Retinal pigment epithelial cell (primary cell): ENCODE results near the gene CIC.

Source experiments
- DNase-seq: peaks from one replicate; pipeline ENCODE4 v3.0.0-alpha.2; 2010; ENCODE audit warnings: low read depth
- H3K4me3 ChIP-seq: 2 replicates; pipeline ENCODE4 v1.5.1; 2011; ENCODE audit warnings: mild to moderate bottlenecking, low read length, control low read depth, moderate library complexity
- TF ChIP-seq, protein P1 (sequence below): conservative IDR thresholded peaks from 2 replicates; pipeline ENCODE4 v1.5.1; 2011; ENCODE audit warnings: low read depth, low read length, control low read depth, inconsistent platforms

The CIC gene

DNA sequence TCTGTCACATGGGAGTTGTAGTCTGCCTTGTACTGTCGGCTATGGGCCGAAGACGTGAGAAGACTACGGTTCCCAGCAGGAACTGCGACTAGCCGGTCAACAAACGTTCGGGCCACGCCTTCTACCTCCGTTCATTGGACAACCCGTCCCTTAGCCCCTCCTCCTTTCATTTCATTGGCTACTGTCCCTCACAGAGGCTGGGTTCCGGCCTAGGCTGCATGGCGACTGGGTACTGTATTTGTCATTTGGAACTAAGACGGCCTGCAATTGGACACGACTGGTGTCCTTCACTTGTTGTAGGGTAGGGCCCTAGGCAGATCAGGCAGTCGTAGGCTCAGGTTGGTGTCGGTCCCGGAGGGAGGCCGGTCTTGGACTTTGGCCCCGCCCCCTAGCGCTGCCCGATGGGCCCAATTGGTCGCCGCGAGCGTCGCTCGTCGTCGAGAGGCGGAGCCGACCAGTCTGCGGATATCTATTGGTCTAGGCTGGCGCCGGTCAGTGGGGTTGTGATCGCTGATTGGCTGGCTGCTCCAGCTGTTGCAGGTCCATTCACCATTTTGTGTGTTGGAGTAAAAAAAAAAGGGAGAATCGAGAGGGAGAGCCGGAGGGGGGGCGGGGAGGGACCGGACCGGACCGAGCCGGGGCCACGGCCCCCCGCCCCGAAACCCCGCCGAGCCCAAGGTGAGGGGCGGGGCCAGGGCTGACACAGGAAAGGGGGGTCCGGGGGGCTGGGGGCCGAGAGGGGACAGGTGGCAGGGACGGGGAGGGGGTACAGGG is at the start of gene CIC:
Gene CIC, plus strand, starts transcription at position 549 of the 774 bp plus-strand sequence. CDS start 2,532 bp downstream, outside the sequence.
- H3K4me3 ChIP-seq: peak within 1 kb of the TSS; percentile 77
- TF ChIP-seq, protein P1, sequence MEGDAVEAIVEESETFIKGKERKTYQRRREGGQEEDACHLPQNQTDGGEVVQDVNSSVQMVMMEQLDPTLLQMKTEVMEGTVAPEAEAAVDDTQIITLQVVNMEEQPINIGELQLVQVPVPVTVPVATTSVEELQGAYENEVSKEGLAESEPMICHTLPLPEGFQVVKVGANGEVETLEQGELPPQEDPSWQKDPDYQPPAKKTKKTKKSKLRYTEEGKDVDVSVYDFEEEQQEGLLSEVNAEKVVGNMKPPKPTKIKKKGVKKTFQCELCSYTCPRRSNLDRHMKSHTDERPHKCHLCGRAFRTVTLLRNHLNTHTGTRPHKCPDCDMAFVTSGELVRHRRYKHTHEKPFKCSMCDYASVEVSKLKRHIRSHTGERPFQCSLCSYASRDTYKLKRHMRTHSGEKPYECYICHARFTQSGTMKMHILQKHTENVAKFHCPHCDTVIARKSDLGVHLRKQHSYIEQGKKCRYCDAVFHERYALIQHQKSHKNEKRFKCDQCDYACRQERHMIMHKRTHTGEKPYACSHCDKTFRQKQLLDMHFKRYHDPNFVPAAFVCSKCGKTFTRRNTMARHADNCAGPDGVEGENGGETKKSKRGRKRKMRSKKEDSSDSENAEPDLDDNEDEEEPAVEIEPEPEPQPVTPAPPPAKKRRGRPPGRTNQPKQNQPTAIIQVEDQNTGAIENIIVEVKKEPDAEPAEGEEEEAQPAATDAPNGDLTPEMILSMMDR: no peak
- DNase-seq: peak; percentile 100

DNA sequence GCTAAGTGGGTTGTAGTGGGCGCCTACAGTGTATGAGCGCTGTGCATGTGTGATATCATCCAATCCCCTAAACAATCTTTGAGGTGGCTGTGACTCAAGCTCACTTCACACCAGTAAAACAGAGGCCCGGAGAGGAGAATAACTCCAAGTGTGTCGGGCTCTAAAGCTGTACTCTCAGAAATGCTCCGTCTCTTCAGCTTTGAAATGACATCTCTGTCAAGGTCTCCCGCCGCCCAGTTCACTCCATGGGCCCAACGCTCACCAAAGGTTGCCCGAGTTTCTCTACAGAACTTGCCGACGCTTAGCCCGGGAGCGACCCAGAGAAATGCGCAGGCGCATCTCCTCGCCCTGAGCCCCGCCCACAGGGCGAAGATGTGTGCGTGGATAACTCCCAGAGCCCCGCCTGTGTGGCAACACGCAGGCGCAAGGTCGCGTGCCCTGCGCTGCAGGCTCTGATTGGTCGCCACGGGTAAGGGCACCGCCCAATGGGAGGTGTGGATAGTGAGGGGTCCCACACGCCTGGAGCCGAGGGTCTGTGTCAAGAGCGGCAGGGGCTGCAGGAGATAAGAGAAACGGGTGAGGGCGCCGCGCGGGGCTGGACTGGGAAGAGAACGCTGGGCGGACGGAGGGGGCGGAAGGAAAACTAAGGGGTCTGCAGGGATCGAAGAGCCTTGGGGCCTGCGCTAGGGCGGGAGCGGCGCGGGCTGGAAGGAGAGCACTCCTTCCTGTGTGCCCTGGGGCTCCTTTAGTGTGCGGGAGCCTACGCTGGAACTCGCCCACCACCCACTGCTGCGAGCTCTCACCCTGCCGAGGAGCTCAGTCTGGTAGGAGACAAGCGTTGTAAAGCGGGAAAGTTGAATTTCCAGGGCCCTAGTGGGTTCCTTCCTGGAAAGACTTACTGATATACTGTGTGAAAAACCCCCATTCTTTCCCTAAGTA is 49.0 kb upstream of the CIC start, which contains the start of gene ZNF526:
Gene ZNF526, plus strand, starts transcription at position 501 of the 939 bp plus-strand sequence. CDS start 4,092 bp downstream, outside the sequence.
- TF ChIP-seq, protein P1: no peak
- DNase-seq: peak; percentile 91
- H3K4me3 ChIP-seq: peak within 1 kb of the TSS; percentile 93

DNA sequence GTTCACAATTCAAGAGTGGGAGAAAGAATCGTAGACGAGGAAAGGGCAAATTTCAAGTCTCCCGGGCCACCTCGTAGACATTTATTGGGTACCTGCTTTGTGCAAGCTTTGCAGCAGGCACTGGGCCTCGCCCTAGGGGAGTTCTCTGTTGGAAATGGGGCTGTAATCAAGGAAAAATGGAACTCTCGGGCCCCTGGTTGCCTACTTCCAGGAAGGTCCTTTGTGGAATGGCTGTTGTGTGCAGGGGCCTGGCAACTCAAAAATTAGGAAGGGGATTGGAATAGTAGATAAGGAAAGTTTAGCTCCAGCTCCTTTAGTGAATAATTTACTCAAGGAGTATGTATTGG is 48.3 kb upstream of the CIC start:
- DNase-seq: no peak
- H3K4me3 ChIP-seq: peak overlapping the region; percentile 93
- TF ChIP-seq, protein P1: no peak

DNA sequence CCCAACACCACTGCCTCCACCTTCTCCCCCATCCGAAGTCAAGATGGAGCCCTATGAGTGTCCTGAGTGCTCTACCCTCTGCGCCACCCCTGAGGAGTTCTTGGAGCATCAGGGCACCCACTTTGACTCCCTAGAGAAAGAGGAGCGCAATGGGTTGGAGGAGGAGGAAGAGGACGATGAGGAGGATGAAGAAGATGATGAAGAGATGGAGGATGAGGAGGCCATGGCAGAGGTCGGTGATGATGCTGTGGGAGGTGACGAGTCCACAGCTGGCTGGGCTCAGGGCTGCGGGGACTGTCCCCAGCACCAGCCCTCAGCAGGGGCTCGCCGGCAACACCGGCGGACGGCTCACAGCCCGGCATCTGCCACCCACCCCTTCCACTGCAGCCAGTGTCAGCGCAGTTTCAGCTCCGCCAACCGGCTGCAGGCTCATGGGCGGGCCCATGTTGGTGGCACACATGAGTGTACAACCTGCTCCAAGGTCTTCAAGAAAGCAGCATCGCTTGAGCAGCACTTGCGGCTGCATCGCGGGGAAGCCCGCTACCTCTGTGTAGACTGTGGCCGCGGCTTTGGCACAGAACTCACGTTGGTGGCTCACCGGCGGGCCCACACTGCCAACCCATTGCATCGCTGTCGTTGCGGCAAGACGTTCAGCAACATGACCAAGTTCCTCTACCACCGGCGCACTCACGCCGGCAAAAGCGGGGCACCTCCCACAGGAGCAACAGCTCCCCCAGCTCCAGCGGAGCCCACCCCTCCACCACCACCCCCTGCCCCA is 43.9 kb upstream of the CIC start:
- TF ChIP-seq, protein P1: no peak
- H3K4me3 ChIP-seq: no peak overlapping the region
- no peak for DNase-seq

DNA sequence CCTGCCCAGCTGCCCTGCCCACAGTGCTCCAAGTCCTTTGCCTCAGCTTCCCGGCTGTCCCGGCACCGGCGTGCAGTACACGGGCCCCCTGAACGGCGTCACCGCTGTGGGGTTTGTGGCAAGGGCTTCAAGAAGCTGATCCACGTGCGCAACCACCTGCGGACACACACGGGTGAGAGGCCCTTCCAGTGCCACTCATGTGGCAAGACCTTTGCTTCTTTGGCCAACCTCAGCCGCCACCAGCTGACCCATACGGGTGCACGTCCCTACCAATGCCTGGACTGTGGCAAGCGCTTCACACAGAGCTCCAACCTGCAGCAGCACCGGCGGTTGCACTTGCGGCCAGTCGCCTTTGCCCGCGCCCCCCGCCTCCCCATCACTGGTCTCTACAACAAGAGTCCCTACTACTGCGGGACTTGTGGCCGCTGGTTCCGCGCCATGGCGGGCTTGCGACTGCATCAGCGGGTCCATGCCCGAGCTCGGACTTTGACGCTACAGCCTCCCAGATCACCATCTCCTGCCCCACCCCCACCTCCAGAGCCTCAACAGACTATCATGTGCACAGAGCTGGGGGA is 43.2 kb upstream of the CIC start:
- no peak overlapping the region for H3K4me3 ChIP-seq
- DNase-seq: no peak
- TF ChIP-seq, protein P1: no peak

DNA sequence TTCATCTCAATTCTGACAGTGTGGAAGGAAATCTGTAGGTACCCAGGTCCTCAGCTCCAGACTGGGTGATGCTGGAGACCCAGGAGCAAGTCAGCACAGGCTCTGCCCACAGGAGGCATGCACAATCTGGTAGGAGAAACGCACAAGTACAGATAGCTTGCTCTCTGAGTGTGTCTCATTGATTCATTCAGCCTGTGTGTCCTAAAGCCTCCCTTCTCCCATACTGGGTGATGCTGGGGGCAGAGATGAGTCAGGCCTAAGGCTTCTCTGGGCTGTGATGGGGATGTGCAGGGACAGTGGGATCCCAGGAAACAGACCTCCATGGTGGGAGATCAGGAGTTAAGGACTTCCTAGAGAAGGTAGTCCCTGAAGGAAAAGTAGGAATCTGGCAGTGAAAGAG is 42.2 kb upstream of the CIC start:
- DNase-seq: no peak
- H3K4me3 ChIP-seq: no peak overlapping the region
- TF ChIP-seq, protein P1: no peak
